HG03442 (cell line): ENCODE results near the gene BIK.
"Not testable (repeated sequence)": the region's sequence is repeated elsewhere in the genome, so short reads cannot be mapped to it uniquely, and the experiment has no call there.

ENCODE experiments used
- ATAC-seq: cut with Tn5 transposase; IDR thresholded peaks from one replicate; pipeline ENCODE4 v1.9.1; 2021; ENCODE audit warnings: mild to moderate bottlenecking, moderate library complexity; ENCODE audit not compliant: unreplicated experiment

Gene BIK

GRCh38 chr22:43134553-43134952 is 24.0 kb downstream of the BIK start:
- no peak for ATAC-seq

GRCh38 chr22:43135565-43135964 is 25.0 kb downstream of the BIK start:
- ATAC-seq: no peak

DNA sequence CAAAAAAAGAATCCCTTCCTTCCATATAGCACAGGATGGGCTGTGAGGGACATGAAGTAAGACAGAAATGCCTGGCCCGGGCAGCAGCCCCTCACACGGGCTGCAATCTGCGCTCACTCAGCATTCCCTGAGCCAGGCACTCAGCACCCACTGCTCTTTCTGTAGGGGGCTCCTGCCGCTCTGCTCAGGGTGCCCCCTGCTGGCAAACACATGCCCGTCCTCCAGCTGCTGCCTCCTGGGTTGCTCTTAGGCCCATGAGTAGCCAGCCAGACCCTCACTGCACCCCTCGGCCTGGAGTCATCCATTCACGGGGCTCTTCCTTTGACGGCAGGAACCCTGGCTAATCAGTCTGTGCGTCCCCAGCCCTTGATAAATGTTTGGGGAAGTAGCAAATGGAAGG is 25.7 kb downstream of the BIK start:
- ATAC-seq: no peak

DNA sequence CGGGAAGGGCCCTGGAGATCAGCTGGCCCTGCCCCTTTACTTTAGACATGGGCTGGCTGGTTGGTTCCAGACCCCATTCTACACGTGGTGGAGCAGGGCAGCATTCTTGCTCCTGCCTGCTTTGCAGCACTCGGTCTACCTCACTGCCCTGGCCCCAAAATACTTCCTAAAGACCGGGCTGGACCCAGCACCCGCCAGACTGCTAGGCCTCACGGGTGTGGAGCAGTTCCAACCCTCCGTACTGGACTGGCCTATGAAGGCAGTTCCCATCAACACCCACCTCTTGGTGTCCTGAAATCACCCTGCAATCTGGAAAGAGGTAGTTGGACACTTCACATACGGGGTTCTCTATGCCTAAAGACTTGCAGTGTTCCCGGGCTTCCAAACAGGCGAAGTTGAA is 26.3 kb downstream of the BIK start:
- no peak for ATAC-seq

DNA sequence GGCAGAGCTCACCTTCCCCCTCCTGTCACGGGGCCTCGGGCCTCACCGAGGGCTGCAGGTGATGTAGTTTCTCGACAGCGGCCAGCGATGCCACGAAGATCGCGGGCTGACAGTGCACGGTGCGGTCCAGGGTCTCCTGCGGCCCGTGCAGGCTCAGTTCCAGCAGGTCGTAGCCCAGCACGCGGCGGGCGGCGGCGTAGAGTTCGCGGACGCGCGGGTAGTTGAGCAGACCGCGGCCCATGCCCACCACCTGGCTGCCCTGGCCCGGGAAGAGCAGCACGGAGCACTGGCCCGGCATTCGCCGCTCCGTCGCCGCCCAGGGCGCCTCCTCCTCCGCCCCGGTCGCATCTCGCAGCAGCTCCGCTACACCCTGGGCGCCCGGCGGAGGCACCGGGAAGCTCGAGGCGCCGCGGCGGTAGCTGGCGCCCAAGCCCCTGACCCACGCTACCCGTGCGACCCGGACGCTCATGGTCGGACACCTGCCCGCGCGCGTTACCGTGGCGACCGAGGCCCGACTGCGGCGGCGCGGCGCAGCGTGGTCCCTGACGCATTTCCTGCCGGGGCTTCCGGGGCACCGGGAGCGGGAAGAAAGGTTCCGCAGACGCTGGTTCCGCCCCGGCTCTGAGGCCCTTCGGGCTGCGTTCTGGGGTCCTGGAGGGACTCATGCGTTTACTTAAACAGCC is 32.5 kb downstream of the BIK start, which contains the start of gene MCAT:
Gene MCAT (minus strand): TSS at position 519 of the 683 bp plus-strand sequence. CDS start 50 bp downstream, at position 469.
- ATAC-seq: peak; percentile 82

- no peak for ATAC-seq
Observed at GRCh38 chr22:43144949-43145348, 34.4 kb downstream of the BIK start.

DNA sequence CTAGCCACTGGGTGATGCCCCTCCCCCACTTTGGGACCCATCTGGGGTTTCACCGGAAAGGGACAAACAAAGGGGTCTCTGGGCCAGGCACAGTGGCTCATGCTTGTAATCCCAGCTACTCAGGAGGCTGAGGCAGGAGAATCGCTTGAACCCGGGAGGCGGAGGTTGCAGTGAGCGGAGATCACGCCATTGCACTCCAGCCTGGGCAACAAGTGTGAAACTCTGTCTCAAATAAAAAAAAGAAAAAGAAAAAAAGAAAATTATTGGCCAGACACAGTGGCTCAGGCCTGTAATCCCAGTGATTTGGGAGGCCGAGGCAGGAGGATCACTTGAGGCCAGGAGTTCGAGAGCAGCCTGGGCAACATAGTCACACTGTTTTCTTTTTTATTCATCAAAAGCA is 34.8 kb downstream of the BIK start:
- not testable (repeated sequence) for ATAC-seq

- not testable (repeated sequence) for ATAC-seq
Observed at GRCh38 chr22:43146332-43146731, 35.8 kb downstream of the BIK start.

GRCh38 chr22:43147821-43148220 is 37.3 kb downstream of the BIK start:
- ATAC-seq: no peak

- no peak for ATAC-seq
Observed at GRCh38 chr22:43148581-43148980, 38.0 kb downstream of the BIK start.

DNA sequence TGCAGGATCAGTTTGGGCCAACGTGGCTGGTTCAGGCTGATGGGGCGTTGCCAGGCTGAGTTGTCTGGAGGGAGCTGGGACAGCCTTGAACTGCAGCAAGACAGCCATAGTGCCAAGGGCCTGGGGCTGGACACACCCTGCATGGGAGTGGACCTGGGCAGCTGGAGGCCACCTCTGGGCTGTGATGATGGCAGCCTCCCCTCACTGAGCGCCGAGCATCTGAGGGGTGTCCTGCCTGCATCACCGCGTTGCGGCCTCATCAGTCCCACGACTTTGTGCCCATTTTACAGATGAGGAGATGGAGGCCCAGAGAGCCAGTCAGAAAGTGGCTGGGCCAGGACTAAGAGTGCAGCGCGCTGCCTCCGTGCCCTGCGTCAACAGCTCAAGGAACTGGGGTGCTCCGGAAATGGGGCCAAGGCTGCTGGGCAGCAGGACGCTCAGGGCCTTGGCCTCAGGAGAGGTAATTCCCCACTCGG is 40.2 kb downstream of the BIK start:
- no peak for ATAC-seq

DNA sequence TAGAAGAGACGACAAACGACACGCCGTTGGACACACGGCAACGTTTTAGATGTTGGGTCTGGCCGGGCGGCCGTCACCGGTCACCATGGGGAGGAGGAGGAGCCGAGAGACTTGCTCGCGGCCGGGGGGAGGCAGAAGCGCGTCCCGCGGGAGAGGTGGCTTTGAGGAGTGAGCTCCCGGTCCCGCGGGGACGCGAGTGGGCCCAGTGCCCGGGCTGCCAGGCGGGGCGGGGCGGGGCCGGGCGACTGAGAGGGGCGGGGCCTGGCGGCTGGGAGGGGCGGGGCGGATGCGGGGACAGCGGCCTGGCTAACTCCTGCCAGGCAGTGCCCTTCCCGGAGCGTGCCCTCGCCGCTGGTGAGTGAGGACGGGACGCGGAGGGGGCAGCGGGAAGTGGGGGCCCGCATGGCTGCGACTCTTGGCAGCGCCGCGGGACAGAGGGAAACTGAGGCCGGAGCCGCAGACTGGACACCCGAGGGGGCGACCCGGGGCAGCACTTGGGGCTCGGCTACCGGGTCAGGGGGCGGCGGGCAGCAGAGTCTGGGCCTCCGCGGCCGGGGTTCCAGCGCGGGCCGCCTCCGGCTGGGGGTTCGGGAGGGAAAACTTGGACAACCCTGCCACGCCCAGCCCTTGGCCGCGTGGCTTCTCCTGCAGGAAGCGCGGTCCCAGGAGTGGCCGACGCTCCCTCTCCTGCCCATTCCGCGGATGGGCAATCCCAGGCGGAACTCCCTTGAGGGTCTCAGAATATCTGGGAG is 40.9 kb downstream of the BIK start, which contains the start of gene TSPO:
Gene TSPO (plus strand): TSS at position 309 of the 752 bp plus-strand sequence. CDS start 7,680 bp downstream, outside the sequence.
- no peak for ATAC-seq

- ATAC-seq: no peak
Observed at GRCh38 chr22:43152003-43152356, 41.4 kb downstream of the BIK start.

DNA sequence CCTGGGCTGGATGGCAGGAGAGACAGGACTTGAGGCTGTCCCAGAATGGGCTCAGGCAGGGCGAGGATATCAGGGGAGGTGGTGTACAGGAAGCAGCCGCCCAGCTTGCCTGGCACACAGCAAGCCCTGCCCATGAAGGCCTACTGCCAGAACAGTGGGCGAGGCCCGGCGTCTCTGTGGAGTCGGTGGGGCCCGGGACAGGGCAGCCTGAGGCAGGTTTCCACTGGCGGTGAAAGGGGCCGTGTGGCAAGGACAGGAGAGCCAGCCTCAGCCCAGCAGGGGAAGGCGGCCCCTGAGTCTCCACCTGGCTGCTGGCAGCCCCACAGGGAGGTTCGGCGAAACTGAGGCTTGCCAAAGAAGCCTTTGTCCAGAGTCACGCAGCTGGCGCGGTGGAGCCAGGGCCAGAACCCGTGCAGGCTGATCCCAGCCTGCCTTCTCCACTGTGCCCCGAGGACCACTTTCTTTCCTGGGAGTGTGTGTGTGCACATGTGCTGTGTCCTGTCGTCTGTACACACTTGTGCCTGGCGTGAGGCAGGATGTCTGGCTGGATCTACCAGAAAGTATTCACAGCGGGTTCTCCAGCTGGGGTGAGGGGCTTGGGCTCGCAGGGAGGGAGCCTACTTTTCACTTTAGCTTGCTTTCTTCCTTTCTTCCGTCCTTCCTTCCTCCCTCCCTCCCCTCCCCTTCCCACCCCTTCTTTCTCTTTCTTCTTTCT is 42.0 kb downstream of the BIK start:
- ATAC-seq: no peak

DNA sequence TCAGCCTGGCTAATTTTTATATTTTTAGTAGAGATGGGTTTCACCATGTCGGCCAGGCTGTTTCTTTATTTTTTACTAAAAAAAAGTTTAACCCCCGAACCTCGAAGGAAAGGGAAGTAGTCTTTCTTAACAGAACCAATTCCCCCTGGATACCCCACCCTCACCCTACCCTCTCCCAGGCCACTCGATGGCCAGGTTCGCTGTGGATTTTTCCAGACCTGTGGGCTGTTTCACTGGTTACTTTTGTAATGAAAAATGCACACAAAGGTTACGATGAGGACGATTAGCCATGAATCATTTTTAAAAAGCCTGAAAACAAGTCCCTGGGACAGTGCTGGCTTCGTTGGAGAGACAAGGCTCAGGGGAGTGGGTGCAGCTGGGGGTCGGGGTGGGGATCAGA is 43.3 kb downstream of the BIK start:
- no peak for ATAC-seq

- ATAC-seq: no peak
Observed at GRCh38 chr22:43154887-43155536, 44.5 kb downstream of the BIK start.

- ATAC-seq: no peak
Observed at GRCh38 chr22:43155789-43156188, 45.2 kb downstream of the BIK start.

GRCh38 chr22:43156413-43156812 is 45.9 kb downstream of the BIK start:
- no peak for ATAC-seq

DNA sequence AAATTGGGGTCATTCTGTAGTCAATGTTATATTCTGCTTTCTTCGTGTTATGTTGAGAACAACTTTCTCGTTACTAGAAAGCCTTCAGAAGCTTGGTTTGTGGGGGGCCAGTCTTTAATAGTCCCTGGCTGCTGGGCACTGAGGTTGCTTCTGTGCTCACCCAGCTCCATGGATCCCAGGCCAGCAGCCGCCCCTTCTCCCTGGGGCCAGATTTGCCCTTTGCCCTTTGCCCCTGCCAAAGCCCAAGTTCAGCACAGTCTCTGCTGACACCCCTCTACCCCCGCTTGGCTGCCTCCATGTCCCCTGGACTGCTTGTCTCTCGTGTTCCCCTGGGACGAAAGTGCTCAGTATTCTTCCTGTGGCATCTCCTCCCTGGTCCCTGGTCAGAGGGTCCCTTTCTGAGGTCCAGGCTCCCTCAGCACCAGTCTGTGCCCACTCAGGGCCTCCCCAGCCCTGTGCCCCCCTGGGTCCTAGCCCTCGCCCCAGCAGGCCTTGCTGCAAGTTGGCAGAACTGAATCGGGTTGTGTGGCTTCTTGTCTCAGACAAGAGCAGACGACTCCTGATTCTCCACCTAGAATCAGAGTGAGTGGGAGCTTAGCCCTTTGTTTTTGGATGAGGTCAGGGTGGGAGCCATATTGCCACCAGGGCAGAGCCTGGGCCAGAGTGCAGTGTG is 47.5 kb downstream of the BIK start:
- no peak for ATAC-seq

GRCh38 chr22:43158778-43159483 is 48.4 kb downstream of the BIK start:
- ATAC-seq: no peak
